H9 (cell line): ENCODE measurements around the gene COTL1. TPM values are rescaled to one million over a fixed set of nuclear protein-coding genes. Genes with fewer than 3 reads are reported as not detected.

Experiments
- DNase-seq: peaks from one replicate; pipeline ENCODE4 v3.0.0-alpha.2; 2017
- H2AFZ ChIP-seq: one replicate; pipeline ENCODE4 v1.6.1; 2013; ENCODE audit warnings: mild to moderate bottlenecking, low read length, control low read depth, moderate library complexity
- H2AK5ac ChIP-seq: 2 replicates; pipeline ENCODE4 v1.6.1; 2013; ENCODE audit warnings: low read length, control low read depth, mixed read lengths; ENCODE audit not compliant: insufficient read length
- H2BK120ac ChIP-seq: one replicate; pipeline ENCODE4 v1.6.1; 2013; ENCODE audit warnings: low read depth, mild to moderate bottlenecking, low read length, control low read depth, inconsistent platforms; ENCODE audit not compliant: poor library complexity, severe bottlenecking
- H2BK12ac ChIP-seq: 2 replicates; pipeline ENCODE4 v1.6.1; 2013; ENCODE audit warnings: low read length, control low read depth, mixed read lengths, low read depth; ENCODE audit not compliant: insufficient read length
- H2BK15ac ChIP-seq: 2 replicates; pipeline ENCODE4 v1.6.1; 2013; ENCODE audit warnings: low read depth, low read length, control low read depth
- H2BK20ac ChIP-seq: one replicate; pipeline ENCODE4 v1.6.1; 2013; ENCODE audit warnings: low read depth, mild to moderate bottlenecking, low read length, control low read depth, inconsistent platforms; ENCODE audit not compliant: poor library complexity, severe bottlenecking
- H2BK5ac ChIP-seq: 2 replicates; pipeline ENCODE4 v1.6.1; 2013; ENCODE audit warnings: low read length, control low read depth, mixed read lengths; ENCODE audit not compliant: insufficient read length
- H3K14ac ChIP-seq: 2 replicates; pipeline ENCODE4 v1.6.1; 2013; ENCODE audit warnings: low read length, control low read depth; ENCODE audit not compliant: insufficient read depth
- H3K18ac ChIP-seq: 2 replicates; pipeline ENCODE4 v1.6.1; 2013; ENCODE audit warnings: low read depth, mild to moderate bottlenecking, mixed read lengths, low read length, control low read depth; ENCODE audit not compliant: insufficient read length
- H3K23ac ChIP-seq: 2 replicates; pipeline ENCODE4 v1.6.1; 2013; ENCODE audit warnings: low read length, control low read depth, mixed read lengths, low read depth; ENCODE audit not compliant: insufficient read length
- H3K23me2 ChIP-seq: 2 replicates; pipeline ENCODE4 v1.6.1; 2013; ENCODE audit warnings: low read depth, mild to moderate bottlenecking, mixed read lengths, low read length, control low read depth; ENCODE audit not compliant: insufficient read length, poor library complexity, severe bottlenecking
- H3K27ac ChIP-seq: 2 replicates; pipeline ENCODE4 v1.5.1; 2013; ENCODE audit warnings: low read length, control low read depth, mixed read lengths, low read depth; ENCODE audit not compliant: insufficient read length
- H3K27me3 ChIP-seq: 2 replicates; pipeline ENCODE4 v1.6.1; 2013; ENCODE audit warnings: low read length, control low read depth, inconsistent platforms; ENCODE audit not compliant: insufficient read depth
- H3K4ac ChIP-seq: 2 replicates; pipeline ENCODE4 v1.6.1; 2013; ENCODE audit warnings: low read depth, mild to moderate bottlenecking, control low read depth, inconsistent platforms, low read length, moderate library complexity
- H3K4me1 ChIP-seq: 2 replicates; pipeline ENCODE4 v1.6.1; 2013; ENCODE audit warnings: low read length, control low read depth, inconsistent platforms; ENCODE audit not compliant: insufficient read depth
- H3K4me2 ChIP-seq: 2 replicates; pipeline ENCODE4 v1.6.1; 2013; ENCODE audit warnings: low read length, control low read depth, mixed read lengths; ENCODE audit not compliant: insufficient read length, insufficient read depth
- H3K56ac ChIP-seq: 2 replicates; pipeline ENCODE4 v1.6.1; 2013; ENCODE audit warnings: low read depth, mild to moderate bottlenecking, mixed read lengths, low read length, control low read depth; ENCODE audit not compliant: insufficient read length
- H3K79me1 ChIP-seq: 2 replicates; pipeline ENCODE4 v1.6.1; 2013; ENCODE audit warnings: low read depth, mild to moderate bottlenecking, moderate library complexity, low read length, control low read depth, inconsistent platforms; ENCODE audit not compliant: insufficient read depth, poor library complexity, severe bottlenecking
- H3K79me2 ChIP-seq: 2 replicates; pipeline ENCODE4 v1.6.1; 2013; ENCODE audit warnings: low read length, control low read depth, inconsistent platforms; ENCODE audit not compliant: insufficient read depth
- H3K9ac ChIP-seq: 2 replicates; pipeline ENCODE4 v1.6.1; 2013; ENCODE audit warnings: low read length, control low read depth, mixed read lengths; ENCODE audit not compliant: insufficient read length; ENCODE audit errors: extremely low read depth
- H3K9me3 ChIP-seq: one replicate; pipeline ENCODE4 v1.6.1; 2013; ENCODE audit warnings: low read depth, low read length, inconsistent platforms; ENCODE audit not compliant: control insufficient read depth
- H3T11ph ChIP-seq: one replicate; pipeline ENCODE4 v1.6.1; 2013; ENCODE audit warnings: mild to moderate bottlenecking, low read length, control low read depth, inconsistent platforms
- H4K20me1 ChIP-seq: one replicate; pipeline ENCODE4 v1.6.1; 2013; ENCODE audit not compliant: control insufficient read depth, insufficient read length, insufficient read depth
- H4K5ac ChIP-seq: 2 replicates; pipeline ENCODE4 v1.6.1; 2013; ENCODE audit warnings: low read depth, mild to moderate bottlenecking, mixed read lengths, low read length, control low read depth; ENCODE audit not compliant: insufficient read length
- H4K8ac ChIP-seq: replicated peaks from 2 replicates; pipeline ENCODE4 v1.6.1; 2013; ENCODE audit warnings: low read length, control low read depth, mixed read lengths, low read depth; ENCODE audit not compliant: insufficient read length
- H4K91ac ChIP-seq: 2 replicates; pipeline ENCODE4 v1.6.1; 2013; ENCODE audit warnings: low read depth, mild to moderate bottlenecking, moderate library complexity, mixed read lengths, low read length, control low read depth; ENCODE audit not compliant: insufficient read length
- H3K27ac Mint-ChIP-seq, 3 experiments: 2 replicates in 2 of 3; 3 replicates in 1 of 3; pipeline ENCODE4 v1.8.0; 2020 to 2021; ENCODE audit warnings: mixed read lengths in 3 of 3, mild to moderate bottlenecking in 1 of 3, moderate library complexity in 1 of 3
- H3K27me3 Mint-ChIP-seq: 2 replicates; pipeline ENCODE4 v1.8.0; 2021; ENCODE audit warnings: low read depth, mild to moderate bottlenecking, moderate library complexity, mixed read lengths
- H3K36me3 Mint-ChIP-seq, 3 experiments: 2 replicates in 2 of 3; 3 replicates in 1 of 3; pipeline ENCODE4 v1.8.0; 2020 to 2021; ENCODE audit warnings: low read depth in 3 of 3, mixed read lengths in 3 of 3; ENCODE audit not compliant: insufficient read depth in 1 of 3
- H3K4me1 Mint-ChIP-seq, 2 experiments: 2 replicates each; pipeline ENCODE4 v1.8.0; 2020; ENCODE audit warnings: mixed read lengths in 2 of 2
- H3K4me3 Mint-ChIP-seq, 2 experiments: 2 replicates in 1 of 2; 3 replicates in 1 of 2; pipeline ENCODE4 v1.8.0; 2020 to 2021; ENCODE audit warnings: mild to moderate bottlenecking in 2 of 2, mixed read lengths in 2 of 2, moderate library complexity in 1 of 2
- H3K9me3 Mint-ChIP-seq, 2 experiments: 2 replicates in 1 of 2; 3 replicates in 1 of 2; pipeline ENCODE4 v1.8.0; 2020; ENCODE audit warnings: mild to moderate bottlenecking in 2 of 2, mixed read lengths in 2 of 2, moderate library complexity in 1 of 2
- CTCF ChIP-seq: fragments of 200-600 bp; sonication (generic); conservative IDR thresholded peaks from 3 replicates; pipeline ENCODE4 v1.8.0; 2021; ENCODE audit warnings: antibody characterized with exemption, mild to moderate bottlenecking
- WGBS: extraction: QIAGEN DNeasy Blood & Tissue Kit; methylation state at CpG from one replicate; pipeline ENCODE4 v1.1.7; 2013; ENCODE audit warnings: missing lambda C conversion rate, low lambda C conversion rate, mixed read lengths; ENCODE audit not compliant: insufficient read length; ENCODE audit errors: extremely low coverage; 5-methylcytosine and 5-hydroxymethylcytosine counted together
- total RNA-seq: library from RNA; stranded (reverse); gene quantifications from 2 replicates; pipeline ENCODE4 v1.2.1, GENCODE V29; 2021

Gene COTL1
- total RNA-seq, 1 experiment from 2014 or later, result 81.4 TPM

- no CpG with 5 or more reads among the region's 6 CpGs for WGBS
- no peaks in the 10 kb centered on the region for H3K9me3 Mint-ChIP-seq
Observed at GRCh38 chr16:84597528-84597896, 20.4 kb downstream of the COTL1 start.

More at GRCh38 chr16:84597528-84597896, 20.4 kb downstream of the COTL1 start:
- no peak overlapping the region for H2BK12ac ChIP-seq
- TF ChIP-seq CTCF, result no peak
- H3K18ac ChIP-seq, result no peak overlapping the region
- no peak overlapping the region for H3K56ac ChIP-seq
- H4K91ac ChIP-seq, result no peak overlapping the region
- H3K79me2 ChIP-seq, result no peaks in the 10 kb centered on the region; the same call in 1 of the 2 replicates
- H3K79me1 ChIP-seq, result no peaks in the 10 kb centered on the region
- no peak overlapping the region for H4K5ac ChIP-seq
- H4K8ac ChIP-seq, result no peak overlapping the region
- H3K4me1 ChIP-seq, result peaks cover 4% of the 10 kb centered on the region; the same call in 1 of the 2 replicates
- no peaks in the 10 kb centered on the region for H3K23me2 ChIP-seq
- H4K20me1 ChIP-seq, result peaks cover 3% of the 10 kb centered on the region
- no peak overlapping the region for H3K27ac ChIP-seq
- H3T11ph ChIP-seq, result no peak overlapping the region
- Mint-ChIP-seq H3K4me3 (no peak overlapping the region; a peak in 1 of 5 replicates), H3K27me3 (peaks cover 9% of the 10 kb centered on the region), H3K36me3 (peaks cover 6 to 16% (median 6%) of the 10 kb centered on the region in 3 experiments), H3K4me1 (peaks cover 53 to 70% of the 10 kb centered on the region in 2 experiments), H3K27ac (no peak overlapping the region)
- H3K4ac ChIP-seq, result no peak overlapping the region
- H3K4me2 ChIP-seq, result no peak overlapping the region
- no peak overlapping the region for H2BK5ac ChIP-seq
- no peaks in the 10 kb centered on the region for H3K9me3 ChIP-seq
- H2BK15ac ChIP-seq, result no peak overlapping the region
- no peak overlapping the region for H3K14ac ChIP-seq
- H3K27me3 ChIP-seq, result no peaks in the 10 kb centered on the region
- H2BK20ac ChIP-seq, result no peak overlapping the region
- DNase-seq, result no peak
- H2AK5ac ChIP-seq, result no peak overlapping the region
- H2BK120ac ChIP-seq, result no peak overlapping the region
- H2AFZ ChIP-seq, result no peak overlapping the region
- no peak overlapping the region for H3K23ac ChIP-seq
- H3K9ac ChIP-seq, result no peak overlapping the region
